Mammary epithelial cell (primary cell): ENCODE results near the gene METTL21C.

ENCODE experiments used
- CTCF ChIP-seq, 2 donors: IDR thresholded peaks in 1 of 2; conservative IDR thresholded peaks in 1 of 2; 2 replicates each; pipeline ENCODE4 v1.5.1; 2011 to 2012; ENCODE audit warnings: inconsistent platforms in 2 of 2, low read length in 2 of 2, mild to moderate bottlenecking in 2 of 2, control low read depth in 1 of 2, low read depth in 1 of 2; ENCODE audit not compliant: insufficient read depth in 1 of 2; ENCODE audit errors: extremely low read depth in 1 of 2
- EZH2 ChIP-seq: IDR thresholded peaks from 2 replicates; pipeline ENCODE4 v1.6.1; 2012; ENCODE audit warnings: low read length, inconsistent platforms, borderline replicate concordance

DNA sequence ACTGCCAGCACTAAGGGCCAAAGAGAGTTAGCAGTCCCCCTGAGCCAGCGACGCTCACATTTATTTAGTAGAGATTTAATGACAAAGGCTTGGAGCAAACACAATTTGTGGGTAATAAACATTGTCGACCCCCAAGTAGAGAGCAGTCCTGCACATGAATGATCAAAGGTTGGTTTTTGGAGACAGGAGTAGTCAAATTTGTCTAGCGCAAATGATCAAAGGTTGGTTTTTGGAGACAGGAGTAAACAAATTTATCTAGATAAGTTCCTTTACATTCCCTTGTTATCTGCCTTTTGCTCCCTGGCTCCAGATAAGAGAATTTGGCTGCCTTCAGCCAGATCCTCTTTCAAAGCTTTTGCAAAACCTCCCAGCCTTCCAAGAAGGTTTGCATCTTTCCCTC lies 26.9 kb downstream of the METTL21C start:
- no peak for TF ChIP-seq CTCF (conservative IDR thresholded peaks at IDR 0.05 in 1 of 2, IDR thresholded peaks at IDR 0.05 in 1 of 2; ENCODE audit: extremely low read depth in 1 of 2, insufficient read depth in 1 of 2, low read depth in 1 of 2, low read length in 2 of 2)
- TF ChIP-seq EZH2: no peak
